H1 (cell line): ENCODE results near the gene CLVS2.

Experiments
- ASH2L ChIP-seq: fragments of 200-600, 300-600 bp; sonication (generic); IDR thresholded peaks from one replicate; pipeline ENCODE4 v1.7.1; 2017; ENCODE audit warnings: low read length
- ATF2 ChIP-seq: IDR thresholded peaks from 2 replicates; pipeline ENCODE4 v1.6.1; 2012; ENCODE audit warnings: low read length, inconsistent platforms
- CEBPB ChIP-seq: IDR thresholded peaks from 2 replicates; pipeline ENCODE4 v1.6.1; 2012; ENCODE audit warnings: low read depth, low read length
- CHD7 ChIP-seq: fragments of 300-600 bp; sonication (generic); IDR thresholded peaks from 2 replicates; pipeline ENCODE4 v1.7.1; 2012; ENCODE audit warnings: low read length, moderate library complexity, mild to moderate bottlenecking, inconsistent platforms; ENCODE audit not compliant: insufficient replicate concordance
- CTCF ChIP-seq, 3 experiments: IDR thresholded peaks; 1 replicate in 2 of 3; 2 replicates in 1 of 3; pipeline versions ENCODE4 v1.5.1 to v1.6.1; 2011; ENCODE audit warnings: low read length in 3 of 3, mild to moderate bottlenecking in 3 of 3, inconsistent platforms in 2 of 3, low read depth in 1 of 3, moderate library complexity in 1 of 3; ENCODE audit not compliant: insufficient read depth in 1 of 3; ENCODE audit errors: control extremely low read depth in 1 of 3
- EP300 ChIP-seq, 2 experiments: IDR thresholded peaks; 1 replicate in 1 of 2; 2 replicates in 1 of 2; pipeline ENCODE4 v1.6.1; 2011 to 2012; ENCODE audit warnings: low read depth in 2 of 2, low read length in 2 of 2, mild to moderate bottlenecking in 2 of 2, borderline replicate concordance in 1 of 2, inconsistent platforms in 1 of 2, moderate library complexity in 1 of 2
- POLR2AphosphoS5 ChIP-seq: IDR thresholded peaks from 2 replicates; pipeline ENCODE4 v1.6.1; 2011; ENCODE audit warnings: low read depth, low read length
- RAD21 ChIP-seq, 2 experiments: IDR thresholded peaks in 1 of 2; conservative IDR thresholded peaks in 1 of 2; 2 replicates each; pipeline ENCODE4 v1.6.1; 2011; ENCODE audit warnings: low read depth in 2 of 2, low read length in 2 of 2, improper control_type of control experiment in 1 of 2, inconsistent platforms in 1 of 2, mild to moderate bottlenecking in 1 of 2, moderate library complexity in 1 of 2

GRCh38 chr6:123062670-123063069, 66.6 kb downstream of the CLVS2 start:
- TF ChIP-seq CTCF (IDR thresholded peaks at IDR 0.05; ENCODE audit: control extremely low read depth in 1 of 3, insufficient read depth in 1 of 3, low read depth in 1 of 3, low read length in 3 of 3) = no peak
- TF ChIP-seq ASH2L = no peak
- TF ChIP-seq EP300 (IDR thresholded peaks at IDR 0.05; ENCODE audit: borderline replicate concordance in 1 of 2, low read depth in 2 of 2, low read length in 2 of 2) = no peak
- TF ChIP-seq ATF2 = no peak
- TF ChIP-seq CEBPB = no peak
- no peak for TF ChIP-seq RAD21 (IDR thresholded peaks at IDR 0.05 in 1 of 2, conservative IDR thresholded peaks at IDR 0.05 in 1 of 2; ENCODE audit: low read depth in 2 of 2, low read length in 2 of 2)
- TF ChIP-seq CHD7 = no peak
- TF ChIP-seq POLR2AphosphoS5 = no peak
